K562 (cell line): ENCODE measurements around the gene OXLD1. TPM values are rescaled to one million over a fixed set of nuclear protein-coding genes. Genes with fewer than 3 reads are reported as not detected.

Experiments
- ASH1L ChIP-seq: fragments of 450-650 bp; IDR thresholded peaks from 2 replicates; pipeline ENCODE4 v1.6.1; 2018; ENCODE audit warnings: borderline replicate concordance, mild to moderate bottlenecking, low read depth; ENCODE audit not compliant: partially characterized antibody
- CCAR2 ChIP-seq: fragments of 200-400 bp; formaldehyde crosslinking; IDR thresholded peaks from 2 replicates; pipeline ENCODE4 v1.6.1; 2017; ENCODE audit warnings: mild to moderate bottlenecking, low read depth, low read length
- CREM ChIP-seq: IDR thresholded peaks from 2 replicates; pipeline ENCODE4 v1.6.1; 2014; ENCODE audit warnings: antibody characterized with exemption, low read depth
- ERF ChIP-seq: fragments of 450-650 bp; formaldehyde crosslinking; IDR thresholded peaks from 2 replicates; pipeline ENCODE4 v1.4.0; 2020; ENCODE audit warnings: mild to moderate bottlenecking, mixed read lengths
- HLTF ChIP-seq: fragments of 450-650 bp; IDR thresholded peaks from 2 replicates; pipeline ENCODE4 v1.6.1; 2016
- MAFG ChIP-seq: fragments of 450-650 bp; conservative IDR thresholded peaks from 2 replicates; pipeline ENCODE4 v1.6.1; 2016; ENCODE audit warnings: missing genetic modification characterization, missing compliant biosample characterization
- PYGO2 ChIP-seq: fragments of 450-650 bp; IDR thresholded peaks from 2 replicates; pipeline ENCODE4 v1.6.1; 2016; ENCODE audit warnings: mild to moderate bottlenecking, missing genetic modification characterization, moderate library complexity, missing compliant biosample characterization
- RFX5 ChIP-seq: IDR thresholded peaks from 2 replicates; pipeline ENCODE4 v1.6.1; 2011; ENCODE audit warnings: low read depth, mild to moderate bottlenecking, improper control_type of control experiment, low read length
- SREBF1 ChIP-seq: fragments of 150-350 bp; IDR thresholded peaks from 2 replicates; pipeline ENCODE4 v1.6.1; 2014; ENCODE audit warnings: antibody characterized with exemption, low read depth, low read length, borderline replicate concordance
- TRIM28 ChIP-seq: fragments of 450-650 bp; IDR thresholded peaks from 2 replicates; pipeline ENCODE4 v1.6.1; 2017
- ZNF408 ChIP-seq: fragments of 250-450 bp; sonication (Bioruptor Pico); IDR thresholded peaks from 2 replicates; pipeline ENCODE4 v1.4.0; 2020; ENCODE audit warnings: low read depth, mild to moderate bottlenecking, moderate library complexity
- polyA plus RNA-seq, 8 experiments: library from polyadenylated mRNA; depleted of rRNA in 4 of 8; stranded (reverse) in 5 of 8; unstranded in 3 of 8; fragments of >200 nt; fragmentation: Nextera tagmentation in 2 of 8; fragmentation: Illumina TruSeq in 1 of 8; extraction: Ambion mirVana in 2 of 8; extraction: Trizol in 1 of 8; gene quantifications; 2 replicates each; pipeline versions ENCODE4 v1.2.1 to v1.2.3, GENCODE V29; 2011 to 2014; ENCODE audit warnings: inconsistent platforms in 1 of 8, missing spikeins in 1 of 8
- total RNA-seq, 7 experiments: library from RNA; depleted of rRNA in 6 of 7; stranded (reverse); fragments of >200 nt in 6 of 7; fragmentation: Illumina TruSeq in 2 of 7; extraction: Trizol in 2 of 7; gene quantifications; 2 replicates each; pipeline versions ENCODE4 v1.2.1 to v1.2.3, GENCODE V29; 2011 to 2021; ENCODE audit warnings: low replicate concordance in 1 of 7
- TF ChIP-seq, protein P1 (sequence below): sonication (generic); formaldehyde crosslinking; IDR thresholded peaks from 2 replicates; pipeline ENCODE4 v1.8.0; 2023; ENCODE audit warnings: mild to moderate bottlenecking, missing genetic modification reagents
- TF ChIP-seq, protein P2 (sequence below): sonication (generic); formaldehyde crosslinking; IDR thresholded peaks from 2 replicates; pipeline ENCODE4 v1.8.1; 2023; ENCODE audit warnings: missing genetic modification reagents, mild to moderate bottlenecking, borderline replicate concordance
- TF ChIP-seq, protein P3 (sequence below): IDR thresholded peaks from 3 replicates; pipeline ENCODE4 v1.6.1; 2011; ENCODE audit warnings: borderline replicate concordance, mild to moderate bottlenecking, moderate library complexity; ENCODE audit not compliant: insufficient read length; ENCODE audit errors: extremely low read depth

The OXLD1 gene
- total and polyA plus RNA-seq, 9 of the 15 experiments (the other 6 are each of a cell fraction or from before 2014, with no cell fraction given) = 4.4 to 115 (median 29.3) TPM

DNA sequence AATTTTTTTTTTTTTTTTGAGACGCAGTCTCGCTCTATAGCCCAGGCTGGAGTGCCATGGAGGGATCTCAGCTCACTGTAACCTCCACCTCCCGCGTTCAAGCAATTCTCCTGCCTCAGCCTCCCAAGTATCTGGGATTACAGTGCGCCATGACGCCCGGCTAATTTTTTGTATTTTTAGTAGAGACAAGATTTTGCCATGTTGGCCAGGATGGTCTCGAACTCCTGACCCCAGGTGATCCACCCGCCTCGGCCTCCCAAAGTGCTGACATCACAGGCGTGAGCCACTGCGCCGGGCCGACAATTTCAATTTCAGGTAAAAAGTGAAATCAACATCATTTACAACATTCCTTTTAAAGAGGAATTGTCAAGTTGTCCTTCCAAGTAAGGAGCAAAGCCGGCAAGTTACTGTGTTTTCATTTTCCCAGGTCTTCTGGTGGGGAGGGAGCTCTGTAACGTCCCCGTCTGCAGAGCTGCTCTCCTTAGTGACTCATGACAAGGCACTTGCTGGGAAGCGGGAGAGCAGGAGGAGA is 30.4 kb downstream of the OXLD1 start (continued):
- TF ChIP-seq, protein P1, sequence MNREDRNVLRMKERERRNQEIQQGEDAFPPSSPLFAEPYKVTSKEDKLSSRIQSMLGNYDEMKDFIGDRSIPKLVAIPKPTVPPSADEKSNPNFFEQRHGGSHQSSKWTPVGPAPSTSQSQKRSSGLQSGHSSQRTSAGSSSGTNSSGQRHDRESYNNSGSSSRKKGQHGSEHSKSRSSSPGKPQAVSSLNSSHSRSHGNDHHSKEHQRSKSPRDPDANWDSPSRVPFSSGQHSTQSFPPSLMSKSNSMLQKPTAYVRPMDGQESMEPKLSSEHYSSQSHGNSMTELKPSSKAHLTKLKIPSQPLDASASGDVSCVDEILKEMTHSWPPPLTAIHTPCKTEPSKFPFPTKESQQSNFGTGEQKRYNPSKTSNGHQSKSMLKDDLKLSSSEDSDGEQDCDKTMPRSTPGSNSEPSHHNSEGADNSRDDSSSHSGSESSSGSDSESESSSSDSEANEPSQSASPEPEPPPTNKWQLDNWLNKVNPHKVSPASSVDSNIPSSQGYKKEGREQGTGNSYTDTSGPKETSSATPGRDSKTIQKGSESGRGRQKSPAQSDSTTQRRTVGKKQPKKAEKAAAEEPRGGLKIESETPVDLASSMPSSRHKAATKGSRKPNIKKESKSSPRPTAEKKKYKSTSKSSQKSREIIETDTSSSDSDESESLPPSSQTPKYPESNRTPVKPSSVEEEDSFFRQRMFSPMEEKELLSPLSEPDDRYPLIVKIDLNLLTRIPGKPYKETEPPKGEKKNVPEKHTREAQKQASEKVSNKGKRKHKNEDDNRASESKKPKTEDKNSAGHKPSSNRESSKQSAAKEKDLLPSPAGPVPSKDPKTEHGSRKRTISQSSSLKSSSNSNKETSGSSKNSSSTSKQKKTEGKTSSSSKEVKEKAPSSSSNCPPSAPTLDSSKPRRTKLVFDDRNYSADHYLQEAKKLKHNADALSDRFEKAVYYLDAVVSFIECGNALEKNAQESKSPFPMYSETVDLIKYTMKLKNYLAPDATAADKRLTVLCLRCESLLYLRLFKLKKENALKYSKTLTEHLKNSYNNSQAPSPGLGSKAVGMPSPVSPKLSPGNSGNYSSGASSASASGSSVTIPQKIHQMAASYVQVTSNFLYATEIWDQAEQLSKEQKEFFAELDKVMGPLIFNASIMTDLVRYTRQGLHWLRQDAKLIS = peak; percentile 71; the same call in 1 of the 2 replicates
- TF ChIP-seq ASH1L = peak; percentile 22
- no peak for TF ChIP-seq HLTF
- no peak for TF ChIP-seq PYGO2 (tag)
- 0 out of 2 replicates have a peak, but pooled peaks have one; percentile 16 for TF ChIP-seq MAFG (tag)
- TF ChIP-seq, protein P2, sequence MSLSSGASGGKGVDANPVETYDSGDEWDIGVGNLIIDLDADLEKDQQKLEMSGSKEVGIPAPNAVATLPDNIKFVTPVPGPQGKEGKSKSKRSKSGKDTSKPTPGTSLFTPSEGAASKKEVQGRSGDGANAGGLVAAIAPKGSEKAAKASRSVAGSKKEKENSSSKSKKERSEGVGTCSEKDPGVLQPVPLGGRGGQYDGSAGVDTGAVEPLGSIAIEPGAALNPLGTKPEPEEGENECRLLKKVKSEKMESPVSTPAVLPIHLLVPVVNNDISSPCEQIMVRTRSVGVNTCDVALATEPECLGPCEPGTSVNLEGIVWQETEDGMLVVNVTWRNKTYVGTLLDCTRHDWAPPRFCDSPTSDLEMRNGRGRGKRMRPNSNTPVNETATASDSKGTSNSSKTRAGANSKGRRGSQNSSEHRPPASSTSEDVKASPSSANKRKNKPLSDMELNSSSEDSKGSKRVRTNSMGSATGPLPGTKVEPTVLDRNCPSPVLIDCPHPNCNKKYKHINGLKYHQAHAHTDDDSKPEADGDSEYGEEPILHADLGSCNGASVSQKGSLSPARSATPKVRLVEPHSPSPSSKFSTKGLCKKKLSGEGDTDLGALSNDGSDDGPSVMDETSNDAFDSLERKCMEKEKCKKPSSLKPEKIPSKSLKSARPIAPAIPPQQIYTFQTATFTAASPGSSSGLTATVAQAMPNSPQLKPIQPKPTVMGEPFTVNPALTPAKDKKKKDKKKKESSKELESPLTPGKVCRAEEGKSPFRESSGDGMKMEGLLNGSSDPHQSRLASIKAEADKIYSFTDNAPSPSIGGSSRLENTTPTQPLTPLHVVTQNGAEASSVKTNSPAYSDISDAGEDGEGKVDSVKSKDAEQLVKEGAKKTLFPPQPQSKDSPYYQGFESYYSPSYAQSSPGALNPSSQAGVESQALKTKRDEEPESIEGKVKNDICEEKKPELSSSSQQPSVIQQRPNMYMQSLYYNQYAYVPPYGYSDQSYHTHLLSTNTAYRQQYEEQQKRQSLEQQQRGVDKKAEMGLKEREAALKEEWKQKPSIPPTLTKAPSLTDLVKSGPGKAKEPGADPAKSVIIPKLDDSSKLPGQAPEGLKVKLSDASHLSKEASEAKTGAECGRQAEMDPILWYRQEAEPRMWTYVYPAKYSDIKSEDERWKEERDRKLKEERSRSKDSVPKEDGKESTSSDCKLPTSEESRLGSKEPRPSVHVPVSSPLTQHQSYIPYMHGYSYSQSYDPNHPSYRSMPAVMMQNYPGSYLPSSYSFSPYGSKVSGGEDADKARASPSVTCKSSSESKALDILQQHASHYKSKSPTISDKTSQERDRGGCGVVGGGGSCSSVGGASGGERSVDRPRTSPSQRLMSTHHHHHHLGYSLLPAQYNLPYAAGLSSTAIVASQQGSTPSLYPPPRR (CRISPR knock-in tag) = no peak
- TF ChIP-seq TRIM28 = no peak
- no peak for TF ChIP-seq ERF
- TF ChIP-seq, protein P3, sequence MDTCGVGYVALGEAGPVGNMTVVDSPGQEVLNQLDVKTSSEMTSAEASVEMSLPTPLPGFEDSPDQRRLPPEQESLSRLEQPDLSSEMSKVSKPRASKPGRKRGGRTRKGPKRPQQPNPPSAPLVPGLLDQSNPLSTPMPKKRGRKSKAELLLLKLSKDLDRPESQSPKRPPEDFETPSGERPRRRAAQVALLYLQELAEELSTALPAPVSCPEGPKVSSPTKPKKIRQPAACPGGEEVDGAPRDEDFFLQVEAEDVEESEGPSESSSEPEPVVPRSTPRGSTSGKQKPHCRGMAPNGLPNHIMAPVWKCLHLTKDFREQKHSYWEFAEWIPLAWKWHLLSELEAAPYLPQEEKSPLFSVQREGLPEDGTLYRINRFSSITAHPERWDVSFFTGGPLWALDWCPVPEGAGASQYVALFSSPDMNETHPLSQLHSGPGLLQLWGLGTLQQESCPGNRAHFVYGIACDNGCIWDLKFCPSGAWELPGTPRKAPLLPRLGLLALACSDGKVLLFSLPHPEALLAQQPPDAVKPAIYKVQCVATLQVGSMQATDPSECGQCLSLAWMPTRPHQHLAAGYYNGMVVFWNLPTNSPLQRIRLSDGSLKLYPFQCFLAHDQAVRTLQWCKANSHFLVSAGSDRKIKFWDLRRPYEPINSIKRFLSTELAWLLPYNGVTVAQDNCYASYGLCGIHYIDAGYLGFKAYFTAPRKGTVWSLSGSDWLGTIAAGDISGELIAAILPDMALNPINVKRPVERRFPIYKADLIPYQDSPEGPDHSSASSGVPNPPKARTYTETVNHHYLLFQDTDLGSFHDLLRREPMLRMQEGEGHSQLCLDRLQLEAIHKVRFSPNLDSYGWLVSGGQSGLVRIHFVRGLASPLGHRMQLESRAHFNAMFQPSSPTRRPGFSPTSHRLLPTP = peak; percentile 11
- no peak for TF ChIP-seq CCAR2
- no peak for TF ChIP-seq ZNF408 (CRISPR knock-in tag)
- peak; percentile 47; the same call in 1 of the 2 replicates for TF ChIP-seq CREM
- peak; percentile 92 for TF ChIP-seq RFX5
- TF ChIP-seq SREBF1 = no peak
